DOHH2 (cell line): Measurements from ENCODE around the gene UBASH3B.

Experiments
- CTCF ChIP-seq: fragments of 200-600 bp; sonication (generic); IDR thresholded peaks from one replicate; pipeline ENCODE4 v1.5.1; 2014; ENCODE audit warnings: antibody characterized with exemption, mild to moderate bottlenecking, low read depth, low read length; ENCODE audit not compliant: poor library complexity, severe bottlenecking
- EZH2phosphoT487 ChIP-seq: fragments of 200-600 bp; sonication (generic); IDR thresholded peaks from 2 replicates; pipeline ENCODE4 v1.6.1; 2017; ENCODE audit warnings: borderline replicate concordance, mild to moderate bottlenecking, antibody characterized with exemption, low read length, moderate library complexity, mixed read lengths

DNA sequence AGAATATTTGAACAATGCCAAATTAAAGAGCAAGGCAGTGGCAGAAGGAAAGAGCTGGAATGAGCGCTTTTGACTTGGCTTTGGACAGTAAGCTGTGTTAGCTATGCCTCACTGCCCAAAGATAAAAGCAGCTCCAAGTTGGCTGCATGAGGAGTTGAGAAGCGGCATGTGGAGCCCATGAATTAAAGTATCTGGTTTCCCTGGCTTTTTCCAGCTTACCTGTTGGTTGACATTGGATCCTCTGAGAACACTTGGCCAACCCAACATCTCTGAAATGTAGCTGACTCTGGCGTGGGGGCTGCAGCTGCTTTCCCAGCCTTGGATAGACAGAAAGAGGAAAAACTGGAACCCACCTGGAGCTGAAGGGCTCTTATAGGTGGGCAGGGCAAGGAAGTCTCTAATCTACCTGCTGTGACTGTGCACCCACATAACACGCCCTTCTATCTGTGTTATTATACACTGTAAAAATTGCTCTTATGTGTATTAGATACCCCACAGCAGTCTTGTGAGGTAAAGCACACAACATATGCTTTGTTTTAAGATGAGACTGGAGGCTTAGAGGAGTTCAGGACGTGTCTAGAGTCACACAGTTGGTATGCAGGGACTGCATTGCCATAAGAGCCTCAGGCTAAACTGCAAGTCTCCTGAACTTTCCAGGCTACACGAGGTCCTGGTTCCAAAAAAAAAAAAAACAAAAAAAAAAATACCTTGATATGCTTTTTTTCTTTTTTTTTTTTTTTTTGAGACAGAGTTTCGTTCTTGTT is 5.8 kb downstream of the UBASH3B start:
- TF ChIP-seq CTCF (no peak), EZH2phosphoT487 (no peak)
